Fibroblast of villous mesenchyme (primary cell): ENCODE results near the gene HLA-DRB1. TPM values are rescaled to one million over a fixed set of nuclear protein-coding genes. Genes with fewer than 3 reads are reported as not detected.

ENCODE experiments used
- DNase-seq: peaks from one replicate; pipeline ENCODE4 v3.0.0-alpha.2; 2010; ENCODE audit warnings: low read depth
- H3K4me3 ChIP-seq: 2 replicates; pipeline ENCODE4 v1.5.1; 2011; ENCODE audit warnings: low read depth, mild to moderate bottlenecking, low read length
- CTCF ChIP-seq: IDR thresholded peaks from 2 replicates; pipeline ENCODE4 v1.5.1; 2012; ENCODE audit warnings: low read depth, mild to moderate bottlenecking, low read length; ENCODE audit not compliant: insufficient read depth
- total RNA-seq: library from RNA; depleted of rRNA; stranded (reverse); fragments of >200 nt; gene quantifications from 2 replicates; pipeline ENCODE4 v1.2.3, GENCODE V29; 2012

HLA-DRB1 gene
- total RNA-seq, 1 donor = not detected

DNA sequence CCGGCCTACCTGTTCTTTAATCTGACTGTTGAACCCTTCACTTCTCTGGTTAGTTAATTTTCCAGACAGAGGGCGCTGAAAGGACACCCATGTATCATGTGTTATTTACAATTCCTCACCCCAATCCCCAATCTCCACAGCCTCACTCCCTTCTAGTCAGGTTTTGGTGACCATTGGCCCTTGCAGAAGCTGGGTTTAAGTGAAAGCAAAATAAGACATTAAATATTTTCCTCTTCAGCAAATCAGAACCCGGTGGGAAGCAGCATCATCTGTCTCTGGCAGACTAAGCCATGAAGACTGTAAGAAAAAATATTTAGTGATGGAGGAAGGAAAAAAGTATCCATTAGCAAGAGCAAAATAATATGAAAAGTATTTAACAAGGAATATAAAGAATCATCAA is 38.2 kb upstream of the HLA-DRB1 start:
- peak; percentile 21 for DNase-seq
- no peak for TF ChIP-seq CTCF
- no peak overlapping the region for H3K4me3 ChIP-seq

DNA sequence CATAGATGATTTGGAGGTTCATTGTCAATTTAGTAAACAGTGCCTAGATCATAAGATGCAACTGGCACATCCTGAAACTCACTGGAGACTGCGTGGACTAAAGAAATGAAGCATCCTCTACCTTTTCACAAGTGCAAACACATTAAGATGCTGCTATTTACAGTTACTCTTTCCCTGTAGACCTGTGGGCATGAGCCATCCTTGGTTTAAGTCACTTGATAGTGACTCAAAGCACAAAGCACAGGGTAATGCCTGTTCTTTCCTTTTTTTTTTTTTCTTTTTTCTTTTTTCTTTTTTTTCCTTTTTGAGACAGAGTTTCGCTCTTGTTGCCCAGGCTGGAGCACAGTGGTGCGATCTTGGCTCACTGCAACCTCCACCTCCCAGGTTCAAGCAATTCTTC is 37.6 kb upstream of the HLA-DRB1 start:
- no peak for TF ChIP-seq CTCF
- no peak for DNase-seq
- H3K4me3 ChIP-seq = no peak overlapping the region

DNA sequence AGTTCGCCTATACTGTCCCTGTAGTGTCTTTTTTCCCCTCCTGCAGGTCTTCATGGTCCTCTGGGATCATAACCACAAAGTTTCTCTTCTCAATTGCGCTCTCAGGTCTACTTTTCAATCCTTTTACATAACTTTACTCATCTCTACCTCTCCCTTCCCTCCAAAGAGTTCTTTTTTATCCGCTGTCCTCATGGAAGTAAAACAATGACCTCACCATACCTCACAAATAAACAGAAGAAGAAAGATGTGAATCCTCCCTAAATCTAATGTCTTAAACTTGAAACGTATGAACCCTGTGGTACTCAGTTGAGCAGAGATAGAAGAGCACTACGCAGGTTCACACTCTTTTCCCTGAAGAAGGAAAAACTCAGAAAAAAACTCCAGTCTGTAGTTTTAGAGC is 35.5 kb upstream of the HLA-DRB1 start:
- TF ChIP-seq CTCF = no peak
- H3K4me3 ChIP-seq = no peak overlapping the region

DNA sequence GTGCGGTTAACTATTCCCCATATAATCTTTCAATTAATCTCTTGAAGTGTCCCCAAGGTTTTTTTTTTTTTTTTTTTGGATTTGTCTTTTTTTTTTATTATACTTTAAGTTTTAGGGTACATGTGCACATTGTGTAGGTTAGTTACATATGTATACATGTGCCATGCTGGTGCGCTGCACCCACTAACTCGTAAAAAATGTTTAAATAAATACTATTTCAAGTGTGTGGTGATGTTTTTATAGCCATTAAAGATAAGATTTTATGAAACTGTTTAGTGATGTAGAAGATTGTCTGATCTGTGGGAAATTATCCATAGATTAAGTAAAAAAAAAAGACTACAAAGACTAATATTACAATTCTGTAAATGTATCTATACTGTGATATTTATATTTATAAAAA is 34.9 kb upstream of the HLA-DRB1 start:
- H3K4me3 ChIP-seq = no peak overlapping the region
- TF ChIP-seq CTCF = no peak
- DNase-seq = no peak

More for the DNA sequence above, 35.5 kb upstream of the HLA-DRB1 start:
- no peak for DNase-seq

DNA sequence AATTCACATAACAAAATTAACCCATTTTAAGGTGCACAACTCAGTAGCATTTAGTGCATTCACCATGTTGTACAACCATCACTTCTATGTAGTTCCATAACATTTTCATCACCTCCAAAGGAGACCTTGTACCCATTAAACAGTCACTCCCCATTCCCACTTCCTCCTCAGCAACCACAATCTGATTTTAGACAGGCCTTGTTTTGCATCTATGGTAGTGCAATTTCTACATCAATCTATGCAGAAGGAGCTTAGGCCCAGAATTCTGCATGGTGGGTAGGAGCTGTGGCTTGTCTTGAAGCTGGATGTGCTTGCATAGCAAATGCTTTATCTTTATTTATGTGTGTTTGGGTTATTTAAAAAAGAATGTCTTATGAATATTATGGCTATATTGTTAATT is 34.0 kb upstream of the HLA-DRB1 start:
- TF ChIP-seq CTCF = no peak
- DNase-seq = no peak
- no peak overlapping the region for H3K4me3 ChIP-seq

DNA sequence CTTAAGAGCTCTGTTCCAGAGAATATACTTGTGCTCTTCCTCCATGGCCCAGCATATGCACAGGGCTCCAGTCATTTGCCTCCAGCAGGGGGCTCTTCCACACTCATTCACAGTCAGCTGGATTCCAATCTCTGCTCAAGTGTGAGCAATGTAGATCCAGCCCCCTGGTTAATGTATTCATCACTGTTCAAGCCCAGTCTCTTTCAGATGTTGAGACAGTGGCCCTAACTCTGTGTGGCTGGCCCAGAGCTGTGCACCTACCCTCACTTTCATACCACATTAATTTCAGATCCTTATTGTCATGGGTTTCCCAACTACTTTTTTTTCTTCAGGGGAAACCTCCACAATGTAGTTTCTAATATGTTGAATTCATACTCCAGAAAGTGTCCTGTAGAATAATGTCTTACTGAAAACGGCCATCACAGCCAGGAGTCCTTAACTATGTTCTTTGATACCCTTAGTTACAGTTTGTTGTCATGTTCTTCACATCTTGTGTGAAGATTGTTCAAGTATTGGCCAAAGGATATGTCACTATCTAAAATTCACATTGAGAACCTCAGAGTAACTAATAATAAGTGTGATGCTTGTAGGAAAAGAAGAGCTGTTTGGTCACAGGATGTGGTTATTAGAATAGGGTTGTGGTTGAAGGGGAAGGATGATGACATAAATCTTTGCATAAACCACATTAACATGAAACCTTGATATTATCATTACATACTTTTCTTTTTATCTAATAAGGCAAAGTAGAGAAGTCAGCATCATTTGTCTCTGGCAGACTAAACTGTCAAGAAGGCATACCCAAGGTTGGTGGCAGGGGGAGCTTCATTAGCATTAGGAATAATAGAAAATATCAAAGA is 33.1 kb upstream of the HLA-DRB1 start:
- peak; percentile 40 for TF ChIP-seq CTCF
- peak; percentile 20 for DNase-seq
- no peak overlapping the region for H3K4me3 ChIP-seq

DNA sequence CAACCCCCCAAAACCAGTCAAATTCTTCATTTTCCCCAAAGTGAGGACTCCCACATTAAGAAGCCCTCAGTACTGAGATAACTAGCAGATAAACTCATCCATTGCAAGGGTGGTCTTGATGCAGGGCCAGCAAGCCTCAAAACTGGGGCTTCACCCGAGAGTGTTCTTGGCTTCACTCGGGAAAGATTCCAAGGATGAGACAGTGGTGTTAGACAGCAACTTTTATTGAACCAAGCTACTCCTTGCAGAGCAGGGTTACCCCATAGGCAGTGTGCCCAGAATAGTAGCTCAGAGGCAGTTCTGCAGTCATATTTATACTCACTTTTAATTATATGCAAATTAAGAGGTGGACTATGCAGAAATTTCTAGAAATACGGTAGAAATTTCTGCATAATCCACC is 31.7 kb upstream of the HLA-DRB1 start:
- no peak overlapping the region for H3K4me3 ChIP-seq
- no peak for DNase-seq
- no peak for TF ChIP-seq CTCF
